ENCODE data around the gene NXPH4. TPM values are rescaled to one million over a fixed set of nuclear protein-coding genes. Genes with fewer than 3 reads are reported as not detected.

The NXPH4 gene
- total and polyA plus RNA-seq, 7 donors, result 0.01 to 0.58 (median 0.24) TPM; not detected in 2

DNA sequence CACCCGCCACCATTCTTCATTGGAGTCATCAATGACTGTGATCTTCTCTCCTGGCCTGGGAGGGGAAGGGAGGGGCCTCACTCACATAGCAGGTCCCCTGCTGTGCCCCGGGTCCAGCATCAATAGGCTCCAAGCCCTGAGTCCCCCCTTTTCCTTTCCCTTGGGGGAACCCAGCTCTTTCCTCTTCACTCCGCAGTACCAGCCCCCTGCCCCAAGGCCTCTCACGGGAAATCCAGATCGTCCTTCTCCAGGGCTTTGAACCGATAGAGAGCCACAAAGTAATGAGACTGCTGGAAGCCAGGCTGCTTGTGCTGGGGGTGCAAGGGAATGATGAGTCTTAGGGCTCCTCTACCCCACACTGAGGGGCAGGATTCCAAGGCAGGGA is 27.7 kb downstream of the NXPH4 start:
- TF ChIP-seq, protein P1, sequence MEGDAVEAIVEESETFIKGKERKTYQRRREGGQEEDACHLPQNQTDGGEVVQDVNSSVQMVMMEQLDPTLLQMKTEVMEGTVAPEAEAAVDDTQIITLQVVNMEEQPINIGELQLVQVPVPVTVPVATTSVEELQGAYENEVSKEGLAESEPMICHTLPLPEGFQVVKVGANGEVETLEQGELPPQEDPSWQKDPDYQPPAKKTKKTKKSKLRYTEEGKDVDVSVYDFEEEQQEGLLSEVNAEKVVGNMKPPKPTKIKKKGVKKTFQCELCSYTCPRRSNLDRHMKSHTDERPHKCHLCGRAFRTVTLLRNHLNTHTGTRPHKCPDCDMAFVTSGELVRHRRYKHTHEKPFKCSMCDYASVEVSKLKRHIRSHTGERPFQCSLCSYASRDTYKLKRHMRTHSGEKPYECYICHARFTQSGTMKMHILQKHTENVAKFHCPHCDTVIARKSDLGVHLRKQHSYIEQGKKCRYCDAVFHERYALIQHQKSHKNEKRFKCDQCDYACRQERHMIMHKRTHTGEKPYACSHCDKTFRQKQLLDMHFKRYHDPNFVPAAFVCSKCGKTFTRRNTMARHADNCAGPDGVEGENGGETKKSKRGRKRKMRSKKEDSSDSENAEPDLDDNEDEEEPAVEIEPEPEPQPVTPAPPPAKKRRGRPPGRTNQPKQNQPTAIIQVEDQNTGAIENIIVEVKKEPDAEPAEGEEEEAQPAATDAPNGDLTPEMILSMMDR (IDR thresholded peaks at IDR 0.05), result no peak
- Histone ChIP-seq H3K36me3 (ENCODE audit: insufficient read depth in 1 of 2, low read depth in 1 of 2) (peaks cover 0 to 60% of the 10 kb centered on the region in 2 donors), H3K27ac (peak overlapping the region; percentile 68), H3K4me3 (peak overlapping the region; percentile 56), H3K4me1 (peaks cover 65% of the 10 kb centered on the region), H3K9me3 (no peaks in the 10 kb centered on the region), H3K27me3 (ENCODE audit: insufficient read depth in 3 of 3, low read length in 2 of 3) (peaks cover 0 to 2% (median 0%) of the 10 kb centered on the region in 3 donors)
- 45 to 54% (median 53%) methylated on average over 6 of the region's 6 CpGs for WGBS, 3 donors
- intact Hi-C loops (cut with DNase I), result no loop called here
- DNase-seq (peak in 1 of 2 donors; percentile 39), ATAC-seq (no peak)

- DNase-seq (no peak), ATAC-seq (no peak)
- TF ChIP-seq, protein P1 (IDR thresholded peaks at IDR 0.05), result no peak
- intact Hi-C loops (cut with DNase I), result no loop called here
- 95 to 100% (median 97%) methylated on average over 1 of the region's 1 CpG for WGBS, 3 donors
- H3K36me3 ChIP-seq (ENCODE audit: insufficient read depth in 1 of 2, low read depth in 1 of 2), result peaks cover 0 to 68% of the 10 kb centered on the region in 2 donors
- H3K27ac ChIP-seq, result peak overlapping the region; percentile 58
- H3K4me3 ChIP-seq, result peak overlapping the region; percentile 87
- peaks cover 0 to under 1% (median 0%) of the 10 kb centered on the region in 3 donors for H3K27me3 ChIP-seq (ENCODE audit: insufficient read depth in 3 of 3, low read length in 2 of 3)
- H3K9me3 ChIP-seq, result no peaks in the 10 kb centered on the region
- H3K4me1 ChIP-seq, result peaks cover 40% of the 10 kb centered on the region
These were observed 30.4 kb downstream of the NXPH4 start for GRCh38 chr12:57247041-57247440.

DNA sequence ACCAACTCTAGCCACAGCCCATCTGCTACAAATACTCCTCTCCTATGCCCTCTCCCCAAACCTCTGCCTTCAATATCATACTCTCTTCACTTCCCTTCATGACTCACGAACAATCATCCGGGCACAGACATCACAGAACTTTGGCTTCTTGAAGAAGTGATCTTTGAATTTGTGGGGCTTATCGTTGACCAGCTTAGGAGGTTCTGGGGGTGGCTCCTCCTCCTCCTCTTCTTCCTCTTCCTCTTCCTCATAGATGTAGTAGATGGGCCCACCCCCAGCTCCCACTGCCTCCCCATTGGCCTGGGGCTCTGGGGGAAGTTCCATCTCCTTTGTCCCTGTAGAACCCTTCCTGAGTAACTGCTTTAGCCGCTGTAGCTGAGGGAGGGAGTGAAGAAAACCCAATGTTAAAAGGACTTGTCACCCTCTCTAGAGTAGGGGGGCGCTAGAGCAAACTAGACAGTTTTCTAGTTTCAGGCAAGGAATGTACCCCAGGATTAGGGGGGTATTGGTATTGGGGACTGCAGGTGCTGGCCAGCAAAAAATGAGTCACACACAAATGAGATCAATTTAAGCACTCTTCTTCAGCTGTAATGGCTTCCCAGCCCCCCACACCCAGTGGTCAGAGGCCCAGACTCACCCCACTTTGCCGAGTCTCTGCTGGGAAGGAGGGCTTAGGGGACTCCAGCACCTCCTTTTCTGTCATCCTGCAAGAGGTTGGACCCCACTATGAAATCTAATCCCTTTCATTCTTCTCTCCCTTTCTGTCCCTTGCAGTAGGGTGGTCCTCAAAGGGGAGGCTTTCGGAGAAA is 32.5 kb downstream of the NXPH4 start:
- intact Hi-C loops (cut with DNase I), result no loop called here
- peak in 1 of 2 donors; percentile 55 for DNase-seq
- Histone ChIP-seq H3K27me3 (ENCODE audit: insufficient read depth in 3 of 3, low read length in 2 of 3) (no peaks in the 10 kb centered on the region), H3K27ac (peak overlapping the region; percentile 98), H3K4me1 (peaks cover 22% of the 10 kb centered on the region), H3K4me3 (peak overlapping the region; percentile 87), H3K36me3 (ENCODE audit: insufficient read depth in 1 of 2, low read depth in 1 of 2) (peaks cover 0 to 60% of the 10 kb centered on the region in 2 donors), H3K9me3 (no peaks in the 10 kb centered on the region)
- ATAC-seq, result peak in 1 of 4 donors; percentile 15
- TF ChIP-seq, protein P1 (IDR thresholded peaks at IDR 0.05), result no peak
- WGBS, 3 donors, result 31 to 38% (median 34%) methylated on average over 7 of the region's 7 CpGs

DNA sequence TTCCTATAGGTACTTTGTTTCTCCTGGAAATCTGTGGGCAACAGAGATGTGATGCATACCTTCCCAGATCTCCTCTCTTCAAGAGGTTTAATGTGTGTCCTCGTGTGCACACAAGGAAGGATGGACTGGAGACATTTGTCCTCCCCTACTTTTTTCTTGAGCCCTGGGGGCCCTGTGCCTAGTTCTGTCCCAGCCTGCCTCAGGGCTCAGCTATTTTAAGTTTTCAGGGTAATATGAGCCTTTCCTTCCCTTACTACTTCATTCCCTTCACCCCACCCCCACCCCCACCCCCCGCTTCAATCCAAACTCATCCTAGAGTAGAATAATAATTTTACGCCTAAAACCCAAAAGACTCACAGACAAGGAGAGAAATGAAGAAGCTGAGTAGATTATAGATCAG is 33.9 kb downstream of the NXPH4 start:
- WGBS, 3 donors, result 19 to 29% (median 28%) methylated on average over 3 of the region's 3 CpGs
- DNase-seq, result peak in 1 of 2 donors; percentile 66
- H3K4me3 ChIP-seq, result peak overlapping the region; percentile 87

More for the DNA sequence above, 33.9 kb downstream of the NXPH4 start:
- Histone ChIP-seq H3K9me3 (no peaks in the 10 kb centered on the region), H3K4me1 (peaks cover 14% of the 10 kb centered on the region), H3K27me3 (ENCODE audit: insufficient read depth in 3 of 3, low read length in 2 of 3) (no peaks in the 10 kb centered on the region), H3K27ac (peak overlapping the region; percentile 98), H3K36me3 (ENCODE audit: insufficient read depth in 1 of 2, low read depth in 1 of 2) (peaks cover 0 to 59% of the 10 kb centered on the region in 2 donors)
- TF ChIP-seq, protein P1 (IDR thresholded peaks at IDR 0.05), result no peak
- peak; percentile 76 to 84 (median 80) for ATAC-seq
- intact Hi-C loops (cut with DNase I), result no loop called here
